Tibial nerve (tissue), 4 donors: ENCODE data around the gene ADAMTS12. TPM values are rescaled to one million over a fixed set of nuclear protein-coding genes. Genes with fewer than 3 reads are reported as not detected.
"Not testable (repeated sequence)": the region's sequence is repeated elsewhere in the genome, so short reads cannot be mapped to it uniquely, and the experiment has no call there.

Source experiments
- DNase-seq, 2 donors: peaks; one replicate each; pipeline ENCODE4 v3.0.0-alpha.2; 2019; ENCODE audit warnings: low spot score in 2 of 2
- H3K27ac ChIP-seq, 4 donors: fragments of 200-600 bp; sonication (generic) in 3 of 4; one replicate each; pipeline ENCODE4 v1.5.1; 2017 to 2019; ENCODE audit warnings: mild to moderate bottlenecking in 1 of 4
- H3K27me3 ChIP-seq, 2 donors: fragments of 200-600 bp; sonication (generic) in 1 of 2; one replicate each; pipeline versions ENCODE4 v1.5.1 to v1.6.0; 2017 to 2019
- H3K36me3 ChIP-seq, 3 donors: fragments of 200-600 bp; sonication (generic); one replicate each; pipeline ENCODE4 v1.5.1; 2018 to 2019
- H3K4me1 ChIP-seq, 4 donors: fragments of 200-600 bp; sonication (generic) in 3 of 4; one replicate each; pipeline ENCODE4 v1.5.1; 2017 to 2019
- H3K4me3 ChIP-seq, 4 donors: fragments of 200-600 bp; sonication (generic) in 3 of 4; one replicate each; pipeline ENCODE4 v1.5.1; 2017 to 2019; ENCODE audit warnings: mild to moderate bottlenecking in 1 of 4, moderate library complexity in 1 of 4
- H3K9me3 ChIP-seq, 4 donors: fragments of 200-600 bp; sonication (generic) in 3 of 4; one replicate each; pipeline ENCODE4 v1.5.1; 2017 to 2019
- CTCF ChIP-seq, 5 experiments: fragments of 200-600 bp in 3 of 5; fragments of 450-650 bp in 2 of 5; sonication (generic) in 3 of 5; IDR thresholded peaks; one replicate each; pipeline ENCODE4 v1.5.1; 2016 to 2019; ENCODE audit warnings: antibody characterized with exemption in 5 of 5, mild to moderate bottlenecking in 3 of 5, moderate library complexity in 2 of 5
- EP300 ChIP-seq, 2 donors: sonication (generic); formaldehyde crosslinking; IDR thresholded peaks; one replicate each; pipeline ENCODE4 v1.6.1; 2017; ENCODE audit warnings: antibody characterized with exemption in 2 of 2, mild to moderate bottlenecking in 1 of 2
- POLR2A ChIP-seq, 2 donors: fragments of 450-650 bp; IDR thresholded peaks; one replicate each; pipeline ENCODE4 v1.6.1; 2017; ENCODE audit warnings: antibody characterized with exemption in 2 of 2, mild to moderate bottlenecking in 2 of 2, moderate library complexity in 2 of 2
- WGBS, 2 donors: methylation state at CpG; one replicate each; pipeline ENCODE4 v1.1.5; 2018; 5-methylcytosine and 5-hydroxymethylcytosine counted together
- total RNA-seq, 4 donors: library from RNA; depleted of rRNA; stranded (reverse); fragments of >200 nt; gene quantifications; one replicate each; pipeline ENCODE4 v1.1.0, GENCODE V29; 2016

Gene ADAMTS12
- total RNA-seq, 4 donors from 2014 or later: 7.1 to 10.4 (median 9.7) TPM

GRCh38 chr5:33927685-33928084 lies 35.9 kb upstream of the ADAMTS12 start:
- H3K27me3 ChIP-seq: no peaks in the 10 kb centered on the region
- H3K9me3 ChIP-seq: no peaks in the 10 kb centered on the region
- DNase-seq: no peak

GRCh38 chr5:33925278-33925677 lies 33.5 kb upstream of the ADAMTS12 start:
- no peaks in the 10 kb centered on the region for H3K27me3 ChIP-seq
- H3K4me1 ChIP-seq: no peaks in the 10 kb centered on the region
- H3K4me3 ChIP-seq: no peak overlapping the region

More at GRCh38 chr5:33927685-33928084, 35.9 kb upstream of the ADAMTS12 start:
- H3K27ac ChIP-seq: no peak overlapping the region
- H3K4me1 ChIP-seq: no peaks in the 10 kb centered on the region
- WGBS, 2 donors: 37 to 53% methylated on average over 4 of the region's 4 CpGs
- TF ChIP-seq CTCF (IDR thresholded peaks at IDR 0.05): no peak
- no peak for TF ChIP-seq POLR2A (IDR thresholded peaks at IDR 0.05)
- no peak for TF ChIP-seq EP300 (IDR thresholded peaks at IDR 0.05)
- no peak overlapping the region for H3K4me3 ChIP-seq
- H3K36me3 ChIP-seq: no peaks in the 10 kb centered on the region

GRCh38 chr5:33921002-33921401 lies 29.2 kb upstream of the ADAMTS12 start:
- Histone ChIP-seq H3K36me3 (no peaks in the 10 kb centered on the region), H3K27me3 (no peaks in the 10 kb centered on the region), H3K27ac (no peak overlapping the region), H3K9me3 (peaks cover 0 to 22% (median 3%) of the 10 kb centered on the region in 4 donors), H3K4me3 (no peak overlapping the region), H3K4me1 (no peaks in the 10 kb centered on the region)
- DNase-seq: no peak
- 81 to 89% methylated on average over 1 of the region's 1 CpG for WGBS, 2 donors
- TF ChIP-seq CTCF (IDR thresholded peaks at IDR 0.05) (no peak), POLR2A (IDR thresholded peaks at IDR 0.05) (no peak), EP300 (IDR thresholded peaks at IDR 0.05) (no peak)

More at GRCh38 chr5:33925278-33925677, 33.5 kb upstream of the ADAMTS12 start:
- Histone ChIP-seq H3K9me3 (no peaks in the 10 kb centered on the region), H3K27ac (no peak overlapping the region), H3K36me3 (no peaks in the 10 kb centered on the region)
- DNase-seq: no peak
- no peak for TF ChIP-seq CTCF (IDR thresholded peaks at IDR 0.05)
- TF ChIP-seq POLR2A (IDR thresholded peaks at IDR 0.05): no peak
- no peak for TF ChIP-seq EP300 (IDR thresholded peaks at IDR 0.05)

GRCh38 chr5:33914844-33915243 lies 23.1 kb upstream of the ADAMTS12 start:
- H3K36me3 ChIP-seq, H3K4me1 ChIP-seq, DNase-seq, H3K27me3 ChIP-seq, H3K4me3 ChIP-seq, H3K27ac ChIP-seq: not testable (repeated sequence)
- H3K9me3 ChIP-seq: peaks cover 0 to 34% (median 3%) of the 10 kb centered on the region in 4 donors
- 96 to 97% methylated on average over 3 of the region's 3 CpGs for WGBS, 2 donors

GRCh38 chr5:33906248-33906647 lies 14.5 kb upstream of the ADAMTS12 start:
- not testable (repeated sequence) for DNase-seq, H3K4me1 ChIP-seq, H3K4me3 ChIP-seq, H3K36me3 ChIP-seq, H3K27me3 ChIP-seq, H3K27ac ChIP-seq
- WGBS, 2 donors: 87 to 90% methylated on average over 7 of the region's 7 CpGs
- H3K9me3 ChIP-seq: peaks cover 0 to 42% (median 5%) of the 10 kb centered on the region in 4 donors

- H3K27me3 ChIP-seq: no peaks in the 10 kb centered on the region
- H3K4me3 ChIP-seq: no peak overlapping the region
- no peaks in the 10 kb centered on the region for H3K4me1 ChIP-seq
- peaks cover 0 to 42% (median 5%) of the 10 kb centered on the region in 4 donors for H3K9me3 ChIP-seq
- H3K36me3 ChIP-seq: no peaks in the 10 kb centered on the region
- 89 to 92% methylated on average over 1 of the region's 1 CpG for WGBS, 2 donors
- TF ChIP-seq EP300 (IDR thresholded peaks at IDR 0.05) (no peak), CTCF (IDR thresholded peaks at IDR 0.05) (no peak), POLR2A (IDR thresholded peaks at IDR 0.05) (no peak)
- H3K27ac ChIP-seq: no peak overlapping the region
- no peak for DNase-seq
Measured at GRCh38 chr5:33905381-33905780, 13.6 kb upstream of the ADAMTS12 start.
